Epithelial cell of esophagus (primary cell): ENCODE measurements around the gene TLCD2.
"Not testable (repeated sequence)": the region's sequence is repeated elsewhere in the genome, so short reads cannot be mapped to it uniquely, and the experiment has no call there.

ENCODE experiments used
- DNase-seq: peaks from one replicate; pipeline ENCODE4 v3.0.0; 2010; ENCODE audit warnings: low read depth
- H3K4me3 ChIP-seq: 2 replicates; pipeline ENCODE4 v1.5.1; 2011; ENCODE audit warnings: mild to moderate bottlenecking, low read length, control low read depth
- TF ChIP-seq, protein P1 (sequence below): IDR thresholded peaks from 2 replicates; pipeline ENCODE4 v1.5.1; 2011; ENCODE audit warnings: low read depth, mild to moderate bottlenecking, low read length, control low read depth, inconsistent platforms; ENCODE audit not compliant: insufficient read depth; ENCODE audit errors: missing control alignments

The TLCD2 gene

DNA sequence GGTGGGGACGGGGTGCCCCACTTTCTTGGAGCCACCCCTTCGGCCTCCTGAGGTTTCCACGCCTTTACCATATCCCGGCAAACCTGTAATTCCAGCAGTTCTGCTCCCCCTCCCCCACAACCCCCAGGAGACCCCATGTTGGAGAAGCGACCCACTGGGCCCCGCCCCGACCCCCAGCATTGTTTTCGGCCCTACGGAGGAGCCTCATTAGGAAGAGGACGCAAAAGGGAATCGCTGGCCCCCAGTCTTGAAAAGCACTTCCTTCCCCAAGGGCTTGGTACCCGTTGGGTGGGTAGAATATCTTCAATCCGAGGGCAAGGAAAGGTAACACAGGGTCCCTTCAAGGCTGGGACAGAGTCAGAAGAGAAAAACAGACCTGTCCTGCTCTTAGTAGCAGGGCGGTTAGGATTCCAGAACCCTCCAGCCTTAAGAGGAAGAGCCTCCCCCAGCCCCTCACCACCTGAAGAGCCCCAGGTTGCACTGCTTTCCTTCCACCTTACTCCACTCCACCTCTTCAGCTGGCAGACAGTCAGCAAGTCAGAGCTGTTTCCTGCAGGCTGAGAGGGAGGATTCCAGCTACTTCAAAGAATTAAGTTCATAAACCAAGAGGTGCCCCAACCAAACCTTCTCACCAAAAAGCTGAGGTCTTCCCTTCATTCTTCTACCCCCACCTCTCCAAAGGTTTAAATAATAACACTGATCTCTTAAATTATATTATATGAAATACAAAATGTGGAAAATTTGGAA is 803 bp upstream of the TLCD2 start:
- TF ChIP-seq, protein P1, sequence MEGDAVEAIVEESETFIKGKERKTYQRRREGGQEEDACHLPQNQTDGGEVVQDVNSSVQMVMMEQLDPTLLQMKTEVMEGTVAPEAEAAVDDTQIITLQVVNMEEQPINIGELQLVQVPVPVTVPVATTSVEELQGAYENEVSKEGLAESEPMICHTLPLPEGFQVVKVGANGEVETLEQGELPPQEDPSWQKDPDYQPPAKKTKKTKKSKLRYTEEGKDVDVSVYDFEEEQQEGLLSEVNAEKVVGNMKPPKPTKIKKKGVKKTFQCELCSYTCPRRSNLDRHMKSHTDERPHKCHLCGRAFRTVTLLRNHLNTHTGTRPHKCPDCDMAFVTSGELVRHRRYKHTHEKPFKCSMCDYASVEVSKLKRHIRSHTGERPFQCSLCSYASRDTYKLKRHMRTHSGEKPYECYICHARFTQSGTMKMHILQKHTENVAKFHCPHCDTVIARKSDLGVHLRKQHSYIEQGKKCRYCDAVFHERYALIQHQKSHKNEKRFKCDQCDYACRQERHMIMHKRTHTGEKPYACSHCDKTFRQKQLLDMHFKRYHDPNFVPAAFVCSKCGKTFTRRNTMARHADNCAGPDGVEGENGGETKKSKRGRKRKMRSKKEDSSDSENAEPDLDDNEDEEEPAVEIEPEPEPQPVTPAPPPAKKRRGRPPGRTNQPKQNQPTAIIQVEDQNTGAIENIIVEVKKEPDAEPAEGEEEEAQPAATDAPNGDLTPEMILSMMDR = no peak
- H3K4me3 ChIP-seq = peak overlapping the region; percentile 51
- DNase-seq = peak; percentile 47

DNA sequence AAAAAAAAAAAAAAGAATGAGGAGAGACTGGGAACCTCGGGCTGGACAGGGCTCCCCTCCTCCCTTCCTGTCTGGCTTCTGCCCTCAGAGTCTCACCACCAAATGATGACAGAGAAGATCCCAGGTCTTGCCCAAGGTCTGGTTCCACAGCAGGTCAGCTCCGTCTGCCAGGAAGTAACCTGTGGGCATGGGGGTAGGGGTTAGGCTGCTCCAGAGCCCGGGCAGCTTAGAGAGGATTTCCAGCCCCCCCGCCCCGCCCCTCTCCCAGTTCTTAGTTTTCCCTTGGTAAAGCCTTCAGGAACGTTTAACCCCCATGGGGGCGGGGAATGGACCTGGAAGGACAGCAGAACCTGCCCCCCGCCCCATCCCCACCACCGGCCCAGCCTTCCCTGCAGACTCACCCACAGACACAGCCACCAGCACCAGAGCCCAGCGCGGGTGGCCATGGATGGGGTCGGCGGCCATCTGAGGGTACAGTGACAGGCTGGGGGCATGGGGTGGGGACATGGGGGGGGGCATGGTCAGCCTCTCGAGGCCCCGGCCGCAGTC is 700 bp downstream of the TLCD2 start:
- TF ChIP-seq, protein P1 = no peak
- peak overlapping the region; percentile 51 for H3K4me3 ChIP-seq
- no peak for DNase-seq

DNA sequence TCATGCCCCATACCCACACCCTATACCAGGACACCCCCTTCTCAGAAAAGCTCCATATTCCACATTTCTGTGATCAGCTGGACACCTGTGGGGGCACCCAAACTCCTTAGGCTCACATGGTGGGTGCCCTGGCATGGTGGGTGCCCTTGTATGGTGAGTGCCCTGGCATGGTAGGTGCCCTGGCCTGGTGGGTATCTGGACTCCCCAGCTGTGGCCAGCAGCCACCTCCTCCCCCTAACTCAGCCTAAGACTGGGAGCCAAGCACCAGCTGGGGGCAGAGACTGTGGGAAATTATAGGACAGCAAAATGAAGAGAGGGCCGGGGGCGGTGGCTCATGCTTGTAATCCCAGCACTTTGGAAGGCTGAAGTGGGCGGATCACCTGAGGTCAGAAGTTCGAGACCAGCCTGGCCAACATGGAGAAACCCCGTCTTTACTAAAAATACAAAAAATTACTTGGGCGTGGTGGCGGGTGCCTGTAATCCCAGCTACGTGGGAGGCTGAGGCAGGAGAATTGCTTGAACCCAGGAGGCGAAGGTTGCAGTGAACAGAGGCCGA is 1.3 kb downstream of the TLCD2 start:
- not testable (repeated sequence) for H3K4me3 ChIP-seq, DNase-seq

DNA sequence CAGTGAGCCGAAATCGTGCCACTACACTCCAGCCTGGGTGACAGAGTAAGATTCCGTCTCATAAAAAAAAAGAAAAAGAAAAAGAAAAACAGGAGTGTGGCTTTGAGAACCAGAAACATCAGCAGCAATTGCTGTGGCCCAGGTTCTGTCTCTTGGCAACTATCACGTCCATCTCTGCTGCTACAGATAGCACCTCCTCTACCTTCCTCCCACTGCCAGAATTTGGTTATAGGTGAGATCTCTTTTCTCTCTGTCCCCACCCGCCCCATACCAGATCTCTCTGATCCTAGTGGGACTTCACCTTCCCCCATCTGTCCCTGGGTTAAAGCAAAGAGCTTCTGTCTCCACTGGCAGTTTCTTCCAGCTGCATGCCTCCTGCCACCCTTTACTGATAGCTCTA is 3.1 kb downstream of the TLCD2 start:
- DNase-seq = no peak
- TF ChIP-seq, protein P1 = no peak
- no peak overlapping the region for H3K4me3 ChIP-seq

DNA sequence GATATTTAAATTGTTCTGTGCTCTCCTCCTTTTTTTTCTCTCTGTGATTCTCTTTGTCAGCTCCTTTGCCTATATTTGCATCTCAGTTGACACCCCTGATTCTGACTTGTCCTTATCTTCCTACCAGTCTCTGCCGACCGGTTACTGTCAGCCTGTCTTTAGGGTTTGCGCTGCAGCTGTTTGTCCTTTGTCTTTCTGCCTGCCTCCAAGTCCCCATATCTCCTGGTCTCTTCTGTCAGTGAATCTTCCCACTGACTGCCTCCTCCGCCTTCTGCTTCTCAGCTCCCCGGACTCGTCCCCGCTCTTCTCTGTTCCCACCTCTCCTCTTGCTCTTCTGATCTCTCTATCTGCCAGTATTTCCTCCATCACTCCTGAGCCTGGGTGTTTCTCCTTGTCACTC is 5.2 kb downstream of the TLCD2 start:
- no peak for DNase-seq
- TF ChIP-seq, protein P1 = no peak
- no peak overlapping the region for H3K4me3 ChIP-seq

DNA sequence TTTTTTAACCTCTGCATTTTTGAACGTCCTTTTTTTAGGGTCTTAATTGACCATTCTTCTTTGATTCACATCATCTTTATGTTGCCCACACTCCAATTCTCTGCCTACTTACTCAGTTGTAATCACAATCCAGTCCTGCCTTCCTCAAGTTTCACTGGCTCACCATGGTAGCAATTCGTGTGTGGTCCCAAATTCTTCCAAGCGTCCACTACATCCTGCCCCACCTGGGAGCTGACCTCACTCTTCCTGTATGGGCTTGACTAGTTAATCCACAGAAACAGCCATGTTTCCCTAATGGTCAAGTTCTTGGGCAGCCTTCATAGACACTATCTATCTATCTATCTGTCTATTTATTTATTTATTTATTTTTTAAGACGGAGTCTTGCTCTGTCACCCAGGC is 7.1 kb downstream of the TLCD2 start:
- TF ChIP-seq, protein P1 = no peak
- DNase-seq = no peak
- no peak overlapping the region for H3K4me3 ChIP-seq

DNA sequence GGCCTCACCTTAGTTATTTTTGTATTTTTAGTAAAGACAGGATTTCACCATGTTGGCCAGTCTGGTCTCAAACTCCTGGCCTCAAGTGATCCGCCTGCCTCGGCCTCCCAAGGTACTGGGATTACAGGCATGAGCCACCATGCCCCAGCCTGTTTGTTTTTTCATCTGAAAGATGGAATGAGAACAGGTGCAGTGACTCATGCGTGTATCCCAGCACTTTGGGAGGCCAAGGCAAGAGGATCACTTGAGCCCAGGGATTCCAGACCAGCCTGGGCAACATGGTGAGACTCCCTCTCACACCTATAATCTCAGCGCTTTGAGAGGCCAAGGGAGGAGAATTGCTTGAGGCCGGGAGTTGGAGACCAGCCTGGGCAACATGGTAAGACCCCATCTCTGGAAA is 10.3 kb downstream of the TLCD2 start:
- DNase-seq, H3K4me3 ChIP-seq: not testable (repeated sequence)

DNA sequence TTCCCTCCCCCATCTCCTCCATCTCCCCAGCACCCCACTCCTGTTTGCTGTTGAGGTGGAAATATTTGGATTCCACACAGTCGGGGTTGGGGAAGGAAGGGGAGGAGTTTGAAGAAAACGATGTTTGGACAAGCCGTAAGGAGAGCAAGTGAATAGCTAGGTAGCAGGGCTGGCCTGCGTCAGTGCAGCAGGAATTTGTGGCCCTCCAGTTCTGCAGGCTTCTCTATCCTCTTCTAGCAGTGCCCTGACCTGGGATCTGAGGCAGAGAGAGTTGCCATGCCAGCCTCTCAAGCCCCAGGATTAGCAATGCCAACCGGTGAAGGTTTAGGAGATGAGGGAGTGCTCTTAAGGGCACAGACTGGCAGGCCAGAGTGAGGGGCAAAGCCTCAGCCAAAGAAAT is 12.5 kb downstream of the TLCD2 start:
- TF ChIP-seq, protein P1 = no peak
- no peak for DNase-seq

More for the DNA sequence above, 12.5 kb downstream of the TLCD2 start:
- no peak overlapping the region for H3K4me3 ChIP-seq
